CD4-positive, alpha-beta T cell treated with Interleukin-17A for 1 hour (primary cell): ENCODE data around the gene LHFPL3.
"Not testable (repeated sequence)": the region's sequence is repeated elsewhere in the genome, so short reads cannot be mapped to it uniquely, and the experiment has no call there.

Experiments used
- DNase-seq: peaks from one replicate; pipeline ENCODE4 v3.0.0-alpha.2; 2020

Gene LHFPL3

GRCh38 chr7:104328296-104328969 lies at the start of gene LHFPL3:
Gene LHFPL3 (plus strand): TSS chr7:104328603.
- DNase-seq, result no peak

- DNase-seq, result not testable (repeated sequence)
Observed at GRCh38 chr7:104281685-104282084, 46.7 kb upstream of the LHFPL3 start.

GRCh38 chr7:104286839-104287238 lies 41.6 kb upstream of the LHFPL3 start:
- no peak for DNase-seq

GRCh38 chr7:104288137-104288536 lies 40.3 kb upstream of the LHFPL3 start:
- DNase-seq, result no peak

- DNase-seq, result no peak
Observed at GRCh38 chr7:104294291-104294690, 34.1 kb upstream of the LHFPL3 start.

GRCh38 chr7:104296266-104296665 lies 32.1 kb upstream of the LHFPL3 start:
- DNase-seq, result no peak

- no peak for DNase-seq
Observed at GRCh38 chr7:104296900-104297299, 31.5 kb upstream of the LHFPL3 start.

GRCh38 chr7:104299323-104299722 lies 29.1 kb upstream of the LHFPL3 start:
- DNase-seq, result no peak

GRCh38 chr7:104299777-104300176 lies 28.6 kb upstream of the LHFPL3 start:
- no peak for DNase-seq

GRCh38 chr7:104306793-104307192 lies 21.6 kb upstream of the LHFPL3 start:
- no peak for DNase-seq

GRCh38 chr7:104317948-104318629 lies 10.3 kb upstream of the LHFPL3 start:
- no peak for DNase-seq

GRCh38 chr7:104327534-104327933 lies 869 bp upstream of the LHFPL3 start:
- DNase-seq, result no peak

GRCh38 chr7:104327938-104328295 lies 486 bp upstream of the LHFPL3 start:
- DNase-seq, result no peak

GRCh38 chr7:104328970-104329825 lies 795 bp downstream of the LHFPL3 start:
- no peak for DNase-seq

GRCh38 chr7:104341546-104341945 lies 13.1 kb downstream of the LHFPL3 start:
- no peak for DNase-seq

- DNase-seq, result no peak
Observed at GRCh38 chr7:104352736-104353135, 24.3 kb downstream of the LHFPL3 start.

- DNase-seq, result no peak
Observed at GRCh38 chr7:104357166-104357565, 28.8 kb downstream of the LHFPL3 start.

GRCh38 chr7:104358446-104359132 lies 30.2 kb downstream of the LHFPL3 start:
- DNase-seq, result no peak

- no peak for DNase-seq
Observed at GRCh38 chr7:104362756-104363155, 34.4 kb downstream of the LHFPL3 start.

GRCh38 chr7:104363355-104363754 lies 35.0 kb downstream of the LHFPL3 start:
- DNase-seq, result no peak

- DNase-seq, result no peak
Observed at GRCh38 chr7:104366390-104366789, 38.0 kb downstream of the LHFPL3 start.

GRCh38 chr7:104367926-104368325 lies 39.5 kb downstream of the LHFPL3 start:
- DNase-seq, result no peak
